GM19468 (cell line): Measurements from ENCODE around the gene SOX5.
A peak's percentile ranks its signal among the peaks of the same experiment; 100 is the strongest.

ENCODE experiments used
- ATAC-seq: cut with Tn5 transposase; IDR thresholded peaks from one replicate; pipeline ENCODE4 v1.9.1; 2021; ENCODE audit warnings: mild to moderate bottlenecking, moderate library complexity, moderate number of reproducible peaks; ENCODE audit not compliant: unreplicated experiment; ENCODE audit errors: extremely low read depth

Gene SOX5

GRCh38 chr12:23561364-23562345 is 387.8 kb downstream of the SOX5 start:
- no peak for ATAC-seq

GRCh38 chr12:23560611-23561010 is 388.9 kb downstream of the SOX5 start:
- ATAC-seq, result peak; percentile 95

DNA sequence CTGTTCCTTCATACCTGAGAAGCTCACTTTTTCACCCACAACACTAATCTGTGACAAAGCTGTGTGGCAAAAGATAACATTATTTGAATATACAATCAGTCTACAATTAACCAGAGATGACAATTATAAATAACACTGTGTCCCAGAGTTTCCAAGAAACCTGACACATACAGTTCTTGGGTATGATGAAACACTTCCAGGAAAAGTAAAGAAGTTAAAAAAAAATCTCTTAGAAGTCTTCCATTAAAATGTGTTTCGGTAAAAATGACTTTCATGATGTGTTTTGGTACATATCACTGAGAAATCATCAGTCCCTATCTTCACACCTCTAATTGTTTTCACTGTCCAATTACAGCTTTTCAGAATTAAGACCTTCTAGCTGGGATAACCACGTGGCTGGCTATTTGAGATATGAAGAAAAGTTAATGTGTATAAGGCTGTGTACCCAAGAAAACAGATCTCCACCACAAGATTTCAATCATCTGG is 390.2 kb downstream of the SOX5 start:
- ATAC-seq, result no peak

DNA sequence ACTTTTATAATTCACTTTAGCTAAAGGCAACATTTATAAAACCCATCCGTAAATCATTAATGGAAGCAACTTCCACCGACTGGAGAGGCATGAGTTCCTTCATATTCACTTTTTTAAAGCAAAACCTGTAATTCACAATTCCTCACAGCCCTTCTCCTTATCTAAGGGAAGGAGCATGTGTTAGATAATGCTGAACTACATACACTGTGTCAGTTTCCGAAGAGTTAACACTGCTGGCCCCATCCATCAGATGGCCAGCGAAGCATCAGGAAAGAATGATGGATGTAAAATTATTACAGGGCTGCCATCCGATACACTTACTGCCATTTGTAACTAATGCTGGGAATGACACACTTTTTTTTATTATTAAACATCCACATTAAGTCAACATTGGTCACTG is 392.8 kb downstream of the SOX5 start:
- no peak for ATAC-seq

DNA sequence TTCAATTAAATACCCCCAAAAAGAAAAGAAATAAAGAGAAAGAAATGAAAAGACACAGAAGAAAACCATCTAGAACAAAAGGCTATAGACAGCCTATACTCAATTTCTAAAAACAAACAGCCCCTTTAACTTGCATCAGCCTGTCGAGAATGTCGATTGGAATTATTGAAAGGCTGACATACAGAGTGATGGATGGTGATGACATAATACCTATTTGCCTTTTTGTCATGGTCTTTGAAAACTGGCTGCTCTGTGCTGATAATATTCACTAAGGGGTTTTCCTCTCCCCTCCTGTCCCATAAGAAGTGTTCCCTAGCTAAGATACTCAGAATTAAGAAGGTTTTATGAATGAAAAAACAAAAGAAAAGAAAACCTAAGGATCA is 393.7 kb downstream of the SOX5 start:
- no peak for ATAC-seq

DNA sequence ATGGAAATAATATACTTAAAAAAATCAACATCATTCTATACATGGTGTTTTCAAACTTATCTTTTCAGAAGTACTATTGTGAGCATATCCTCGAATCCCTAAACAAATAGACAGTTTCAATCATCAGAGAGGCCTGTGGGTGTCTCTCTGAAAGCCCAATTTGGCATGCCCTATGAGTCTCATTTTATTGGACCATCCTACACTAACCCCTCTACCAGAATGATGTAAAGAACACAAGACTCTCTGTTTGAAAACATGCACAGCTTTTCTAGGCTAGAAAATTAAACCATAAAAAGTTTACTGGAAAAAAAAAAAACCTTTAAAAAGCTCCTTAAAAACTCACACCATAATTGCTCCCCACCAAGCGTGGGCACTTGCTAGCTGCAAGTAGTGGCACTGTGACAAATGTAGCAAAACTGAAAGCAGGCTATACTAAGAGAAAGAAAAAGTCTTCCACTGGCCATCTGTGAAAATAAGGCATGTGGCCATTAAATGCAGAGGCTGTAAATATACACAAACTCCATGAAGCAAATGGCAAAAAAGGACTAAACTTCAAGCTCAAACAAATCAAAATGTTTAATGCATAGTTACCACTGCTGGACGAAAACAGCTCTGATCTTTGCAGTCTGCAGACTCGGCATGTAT is 394.2 kb downstream of the SOX5 start:
- no peak for ATAC-seq

DNA sequence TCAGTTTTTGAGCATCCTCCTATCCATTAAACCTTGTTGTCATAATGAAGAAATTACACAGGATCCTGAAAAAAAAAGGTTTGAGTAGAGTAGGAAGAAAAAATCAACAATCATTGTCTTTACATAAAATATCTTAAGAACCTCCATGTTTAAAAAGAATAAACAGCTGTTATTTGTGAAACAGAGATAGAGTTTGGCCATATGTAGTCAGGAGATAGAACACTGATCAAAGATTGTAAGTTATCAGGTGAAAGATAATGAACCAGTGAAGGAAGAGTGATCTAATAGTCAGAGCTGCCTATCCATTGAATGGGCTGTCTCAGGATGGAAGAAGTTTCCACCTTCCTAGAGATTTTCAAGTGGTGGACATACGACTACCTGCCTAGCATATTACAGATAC is 397.1 kb downstream of the SOX5 start:
- no peak for ATAC-seq

DNA sequence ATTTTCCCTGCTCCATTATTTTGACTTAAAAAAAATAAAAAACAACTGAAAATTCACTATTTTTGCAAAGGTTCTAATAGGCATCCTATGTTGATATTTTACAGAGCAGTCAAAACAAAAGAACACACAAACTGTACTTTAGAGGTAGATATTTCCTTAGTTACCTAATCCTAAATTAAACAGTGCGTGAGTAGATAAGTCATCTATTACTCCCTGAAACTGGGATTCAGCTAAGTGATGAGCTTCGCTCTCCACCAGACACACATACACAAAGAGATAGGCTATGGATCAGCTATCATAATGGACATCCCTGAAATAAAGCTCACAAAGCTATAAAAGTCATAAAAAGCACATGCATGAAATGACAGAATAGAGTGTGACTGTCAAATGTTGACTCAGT is 398.7 kb downstream of the SOX5 start:
- no peak for ATAC-seq

- no peak for ATAC-seq
Observed at GRCh38 chr12:23548742-23549141, 400.7 kb downstream of the SOX5 start.

GRCh38 chr12:23546756-23547155 is 402.7 kb downstream of the SOX5 start:
- no peak for ATAC-seq

GRCh38 chr12:23543767-23544166 is 405.7 kb downstream of the SOX5 start:
- no peak for ATAC-seq

DNA sequence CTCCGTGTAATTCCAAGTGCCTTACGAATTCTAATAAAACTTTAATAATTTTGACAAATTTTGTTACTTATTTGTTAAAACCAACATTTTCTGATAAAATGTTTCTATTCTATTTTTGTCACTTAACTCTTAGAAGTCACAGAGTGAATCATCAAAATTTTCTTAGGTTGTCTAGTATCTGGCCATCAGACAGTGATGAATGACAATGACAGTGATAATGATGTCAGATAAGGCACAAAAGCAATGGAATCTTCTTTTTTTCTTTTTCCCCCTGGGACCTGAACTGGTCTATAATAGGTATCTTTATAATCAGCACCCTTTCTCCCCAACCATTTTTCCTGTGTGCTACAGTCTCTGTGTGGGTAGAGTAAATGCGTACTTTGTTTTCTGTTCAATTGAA is 407.3 kb downstream of the SOX5 start:
- no peak for ATAC-seq

DNA sequence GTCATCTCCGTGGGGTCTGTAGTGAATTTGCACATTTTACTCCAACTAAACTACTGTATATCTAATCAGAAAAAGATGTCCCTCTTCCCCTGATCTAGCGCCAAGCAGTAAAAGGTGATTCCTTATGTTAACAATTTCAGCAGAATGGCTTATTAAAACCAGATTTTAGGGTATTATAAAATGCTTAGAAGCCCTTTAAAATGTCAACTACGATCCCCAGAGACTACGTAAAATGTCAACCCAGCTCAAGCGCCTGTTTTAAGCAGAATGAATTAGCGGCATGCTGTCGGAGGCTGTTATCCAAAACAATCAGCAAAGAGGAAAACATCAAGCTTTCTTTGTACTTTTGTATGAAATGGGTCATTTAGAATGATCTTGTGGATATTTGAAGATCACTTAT is 408.9 kb downstream of the SOX5 start:
- no peak for ATAC-seq

GRCh38 chr12:23536293-23536692 is 413.2 kb downstream of the SOX5 start:
- ATAC-seq, result no peak

DNA sequence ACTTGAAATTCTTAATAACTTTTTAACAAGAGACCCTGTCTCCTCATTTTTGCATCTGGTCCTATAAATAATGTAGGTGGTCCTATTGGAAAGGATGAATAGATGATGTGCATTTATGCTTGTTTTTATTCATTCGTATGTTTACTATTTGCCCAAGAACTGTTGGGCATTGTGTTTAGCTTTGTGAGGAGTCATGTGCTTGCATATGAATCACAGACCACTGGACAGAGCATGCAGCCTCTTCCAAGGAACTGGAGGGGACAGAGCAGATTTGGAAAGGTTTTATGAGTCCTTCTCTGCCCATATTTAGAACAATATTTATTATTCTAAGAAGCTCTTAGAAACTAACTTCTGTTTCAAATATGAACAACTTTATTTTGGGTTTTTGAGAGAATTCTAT is 414.0 kb downstream of the SOX5 start:
- ATAC-seq, result no peak

- ATAC-seq, result no peak
Observed at GRCh38 chr12:23534196-23534595, 415.3 kb downstream of the SOX5 start.

DNA sequence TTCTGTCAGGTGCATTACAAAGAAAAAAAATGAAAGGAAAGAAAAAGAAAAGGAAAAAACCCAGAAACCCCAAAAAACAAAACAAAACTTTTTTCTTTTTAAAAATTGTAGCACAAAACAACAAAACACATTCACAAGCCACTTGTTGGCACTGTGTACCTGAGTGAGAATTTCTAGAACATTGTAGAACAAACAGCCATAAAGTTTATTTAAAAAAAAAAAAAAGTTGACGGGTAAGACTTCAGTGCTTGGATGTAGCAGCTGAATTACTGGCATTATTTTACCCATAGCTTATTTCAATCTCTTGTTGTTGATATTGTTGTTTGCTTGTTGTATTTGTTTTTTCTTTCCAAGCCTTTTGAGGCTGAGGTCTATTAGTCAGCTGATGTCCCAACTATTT is 415.8 kb downstream of the SOX5 start:
- ATAC-seq, result no peak

- ATAC-seq, result no peak
Observed at GRCh38 chr12:23533265-23533664, 416.2 kb downstream of the SOX5 start.

DNA sequence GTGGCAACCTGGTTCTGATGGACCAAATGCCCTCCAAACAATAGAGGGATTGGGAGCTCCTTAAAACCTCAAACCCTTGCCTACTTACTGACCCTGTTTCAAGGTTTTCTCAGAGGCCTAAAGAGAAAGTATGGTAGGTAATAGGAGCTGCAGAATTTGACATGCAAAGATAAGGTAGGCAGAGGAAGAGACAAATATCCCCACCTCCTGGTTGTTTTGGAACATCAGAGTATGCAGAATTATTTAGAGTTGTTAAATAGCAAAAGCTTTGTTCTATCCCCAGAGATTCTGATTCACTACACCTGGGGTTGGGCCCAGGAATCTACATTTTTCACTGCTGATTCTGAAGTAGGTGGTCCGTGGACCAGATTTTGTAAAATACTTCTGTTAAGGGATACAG is 421.2 kb downstream of the SOX5 start:
- no peak for ATAC-seq

DNA sequence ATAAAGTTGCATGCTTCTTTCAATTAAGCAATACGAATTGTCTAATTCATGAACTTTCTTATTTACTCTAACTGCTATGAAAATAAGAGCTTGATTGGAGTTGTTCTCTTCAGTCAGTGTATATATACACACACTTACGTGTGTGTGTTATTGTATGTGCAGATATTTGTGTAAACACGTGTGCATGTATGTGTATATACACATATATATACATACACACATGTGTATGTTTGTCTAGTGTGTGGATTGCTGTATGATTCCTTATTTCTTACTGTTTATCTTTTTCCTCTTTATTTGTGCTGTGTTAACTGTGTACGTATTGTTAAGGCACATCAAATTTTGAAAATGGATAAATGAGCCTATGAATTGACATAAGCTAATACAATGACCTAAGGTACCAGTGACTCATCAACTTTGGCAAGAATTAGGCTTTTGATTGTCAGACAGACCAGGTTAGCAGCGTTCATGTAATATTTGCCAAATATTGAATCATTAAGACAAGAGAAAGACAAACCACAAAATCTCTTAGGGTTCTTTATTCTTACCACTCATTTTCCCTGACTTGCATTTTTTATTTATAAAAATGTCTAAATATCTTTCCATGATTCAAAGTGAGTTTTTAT is 423.9 kb downstream of the SOX5 start:
- no peak for ATAC-seq

DNA sequence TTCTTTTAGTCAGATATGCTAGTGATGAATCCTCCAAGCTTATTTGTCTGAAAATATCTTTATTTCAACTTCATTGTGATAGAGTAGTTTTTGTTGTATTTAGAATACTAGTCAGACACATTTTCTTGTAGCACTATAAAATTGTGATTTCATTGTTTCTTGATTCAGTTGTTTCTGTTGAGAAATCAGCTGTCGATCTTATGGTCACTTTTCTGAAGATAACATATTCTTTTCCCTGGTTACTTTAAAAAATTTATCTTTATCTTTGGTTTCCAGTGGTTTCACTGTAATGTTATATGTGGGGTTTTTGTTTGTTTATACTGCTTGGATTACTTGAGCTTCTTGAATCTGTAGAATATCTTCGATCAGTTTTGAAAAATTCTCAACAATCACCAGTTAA is 426.1 kb downstream of the SOX5 start:
- no peak for ATAC-seq
